ENCODE data around the gene RASAL3. TPM values are rescaled to one million over a fixed set of nuclear protein-coding genes. Genes with fewer than 3 reads are reported as not detected.

Gene RASAL3
- total RNA-seq, 1 experiment from 2014 or later, result not detected

DNA sequence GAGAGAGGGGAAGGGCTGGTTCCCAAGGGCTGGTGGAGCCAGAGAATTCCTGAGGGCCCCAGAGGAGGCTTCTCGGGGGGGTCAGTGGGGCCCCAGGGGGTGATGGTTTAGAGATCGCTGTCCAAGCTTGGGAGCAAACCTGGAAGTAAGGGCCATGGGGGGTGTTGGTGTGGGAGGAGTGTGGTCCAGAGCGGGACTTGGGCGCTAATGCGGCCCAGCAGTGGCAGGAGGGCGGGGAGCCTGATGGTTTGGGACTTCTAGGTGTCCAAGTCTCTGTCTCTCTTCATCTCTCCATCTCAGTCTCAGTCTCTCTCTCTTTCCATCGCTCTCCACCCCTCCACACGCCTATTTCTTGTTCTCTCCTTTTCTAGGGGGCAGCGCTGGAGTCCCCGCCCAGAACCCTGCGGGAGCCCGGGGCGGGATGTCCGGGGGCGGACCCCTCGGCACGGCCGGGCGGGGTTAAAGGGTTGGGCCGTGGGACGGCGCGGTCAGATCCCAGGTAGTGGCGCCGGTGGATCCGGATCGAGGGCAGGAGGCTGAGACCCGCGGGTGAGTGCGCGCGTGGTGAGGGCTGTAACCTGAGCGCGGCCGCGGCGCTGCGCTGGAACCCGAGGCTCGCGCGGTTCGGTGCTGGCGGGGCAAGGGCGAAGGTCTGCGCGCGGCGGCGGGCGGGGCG, 43.8 kb upstream of the RASAL3 start, which contains the start of gene CYP4F22:
TSS of gene CYP4F22 (plus strand) at position 491 of the 676 bp plus-strand sequence. CDS start 16,812 bp downstream, outside the sequence.
- H3K27me3 ChIP-seq (ENCODE audit: low read length), result peaks cover 19% of the 10 kb centered on the region
- no peak within 1 kb of the TSS for H3K27ac ChIP-seq (ENCODE audit: low read length)
- no peaks in the 10 kb centered on the region for H3F3A ChIP-seq (ENCODE audit: low read length, unreplicated experiment)
- ChIA-PET CTCF (no interaction called here), POLR2A (ENCODE audit: unreplicated experiment) (no interaction called here)
- no TSS peak for BruUV-seq (replicated peaks)
- DNase-seq (no peak), ATAC-seq (no peak)
- intact Hi-C loops (cut with micrococcal nuclease), result no loop called here
- no peaks in the 10 kb centered on the region for H3K9me3 ChIP-seq (ENCODE audit: low read length)
- no peaks in the 10 kb centered on the region for H3K79me2 ChIP-seq (ENCODE audit: low read length)
- 0 out of 2 replicates have a peak, but pooled peaks cover 3% of the 10 kb centered on the region for H3K4me1 ChIP-seq (ENCODE audit: insufficient read depth, low read length)
- peak within 1 kb of the TSS; percentile 53 for H3K4me2 ChIP-seq (ENCODE audit: low read length)
- no peak within 1 kb of the TSS for H3K9ac ChIP-seq (ENCODE audit: low read length)
- TF ChIP-seq EZH2 (IDR thresholded peaks at IDR 0.05; ENCODE audit: low read length, unreplicated experiment) (peak; percentile 44), EZH2phosphoT487 (IDR thresholded peaks at IDR 0.05; ENCODE audit: borderline replicate concordance, low read length) (no peak)
- 0 out of 2 replicates have a peak within 1 kb of the TSS, but pooled peaks have one; percentile 37 for H2AFZ ChIP-seq (ENCODE audit: low read length)
- no peaks in the 10 kb centered on the region for H3K36me3 ChIP-seq (ENCODE audit: low read depth, low read length)
- H3K9me2 ChIP-seq (replicated peaks; ENCODE audit: low read length), result no peaks in the 10 kb centered on the region
- peak within 1 kb of the TSS; percentile 45; the same call in 1 of the 2 replicates for H3K4me3 ChIP-seq (ENCODE audit: low read length)
- no peaks in the 10 kb centered on the region for H4K20me1 ChIP-seq (ENCODE audit: low read length)

DNA sequence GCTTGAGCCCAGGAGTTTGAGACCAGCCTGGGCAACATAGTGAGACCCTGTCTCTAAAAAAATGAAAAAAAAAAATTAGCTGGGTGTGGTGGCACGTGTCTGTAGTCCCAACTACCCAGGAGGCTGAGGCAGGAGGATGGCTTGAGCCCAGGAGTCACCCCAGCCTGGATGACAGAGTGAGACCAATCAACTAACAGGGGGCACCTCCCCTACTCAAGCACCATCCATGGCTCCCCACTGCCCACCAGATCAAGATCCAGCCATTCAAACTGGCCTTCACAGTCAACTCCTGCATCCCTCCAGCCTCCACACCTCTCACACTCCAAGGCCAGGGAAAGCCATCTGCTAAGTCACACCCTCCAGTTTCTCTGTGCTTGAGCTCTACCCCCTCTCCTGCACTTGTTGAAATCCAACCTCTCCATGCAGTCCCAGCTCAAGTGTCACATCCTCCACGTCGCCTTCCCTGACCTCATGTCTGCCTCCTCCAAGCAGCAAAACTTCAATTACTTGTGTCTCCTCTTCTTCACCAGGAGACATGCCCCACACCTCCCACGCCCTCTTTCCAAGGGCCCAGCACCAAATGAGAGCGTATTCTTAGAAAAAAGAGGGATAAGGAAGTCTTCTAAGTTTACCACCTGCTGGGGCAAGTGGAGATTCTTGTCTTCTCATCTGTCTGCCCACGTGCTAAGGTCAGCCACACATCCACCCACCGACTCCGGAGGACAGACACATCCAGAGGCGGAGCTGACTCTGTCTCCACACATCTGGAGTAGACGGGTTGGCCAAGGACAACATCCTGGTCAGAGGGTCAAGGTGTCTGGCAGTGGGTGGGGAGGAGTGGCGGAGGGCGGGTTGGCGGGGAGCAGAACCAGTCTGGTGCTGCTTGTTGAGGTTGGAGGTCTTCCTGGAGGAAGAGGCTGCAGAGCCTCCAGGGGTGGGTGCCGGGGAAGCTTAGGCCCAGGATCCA, 43.0 kb upstream of the RASAL3 start:
- Histone ChIP-seq H3F3A (ENCODE audit: low read length, unreplicated experiment) (no peaks in the 10 kb centered on the region), H3K9ac (ENCODE audit: low read length) (no peak overlapping the region), H3K9me2 (replicated peaks; ENCODE audit: low read length) (no peaks in the 10 kb centered on the region), H2AFZ (ENCODE audit: low read length) (no peak overlapping the region), H3K79me2 (ENCODE audit: low read length) (no peaks in the 10 kb centered on the region), H3K27ac (ENCODE audit: low read length) (no peak overlapping the region), H3K36me3 (ENCODE audit: low read depth, low read length) (no peaks in the 10 kb centered on the region), H3K9me3 (ENCODE audit: low read length) (no peaks in the 10 kb centered on the region), H3K4me1 (ENCODE audit: insufficient read depth, low read length) (0 out of 2 replicates have a peak, but pooled peaks cover 3% of the 10 kb centered on the region), H3K4me3 (ENCODE audit: low read length) (no peak overlapping the region), H3K4me2 (ENCODE audit: low read length) (no peak overlapping the region), H4K20me1 (ENCODE audit: low read length) (no peaks in the 10 kb centered on the region), H3K27me3 (ENCODE audit: low read length) (peaks cover 19% of the 10 kb centered on the region)
- TF ChIP-seq CTCF (conservative IDR thresholded peaks at IDR 0.05; ENCODE audit: low read depth, low read length) (no peak), EZH2 (IDR thresholded peaks at IDR 0.05; ENCODE audit: low read length, unreplicated experiment) (no peak), EZH2phosphoT487 (IDR thresholded peaks at IDR 0.05; ENCODE audit: borderline replicate concordance, low read length) (no peak)
- CTCF ChIA-PET, result no interaction called here
- DNase-seq (no peak), ATAC-seq (no peak)
- POLR2A ChIA-PET (ENCODE audit: unreplicated experiment), result no interaction called here
- BruUV-seq (replicated peaks), result no TSS peak
- intact Hi-C loops (cut with micrococcal nuclease), result no loop called here

DNA sequence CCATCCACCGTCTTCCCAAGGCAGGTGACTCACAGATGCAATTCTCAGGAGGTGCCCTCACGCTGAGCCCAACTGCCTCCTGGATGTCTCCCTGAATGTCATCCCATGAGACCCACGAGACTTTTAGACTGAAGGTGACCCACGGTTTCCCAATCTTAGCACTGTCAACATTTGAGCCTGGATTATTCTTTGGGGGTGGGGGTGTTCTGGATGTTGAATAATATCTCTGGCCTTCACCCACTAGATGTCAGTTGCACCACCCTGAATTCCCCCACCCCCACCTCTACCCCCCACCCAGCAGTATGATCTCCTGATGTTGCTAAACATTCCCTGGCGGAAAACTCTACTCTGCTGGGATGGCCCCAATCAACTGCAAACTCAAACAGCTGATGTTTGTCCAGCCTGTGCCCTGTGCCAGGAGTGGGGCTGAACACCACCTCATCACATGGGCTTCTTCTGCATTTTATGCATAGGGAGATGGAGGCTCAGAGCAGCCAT, 41.8 kb upstream of the RASAL3 start:
- DNase-seq, result no peak
- Histone ChIP-seq H3K9me2 (replicated peaks; ENCODE audit: low read length) (no peaks in the 10 kb centered on the region), H3K36me3 (ENCODE audit: low read depth, low read length) (no peaks in the 10 kb centered on the region), H3K9ac (ENCODE audit: low read length) (no peak overlapping the region), H3K4me3 (ENCODE audit: low read length) (no peak overlapping the region), H3K4me2 (ENCODE audit: low read length) (no peak overlapping the region), H3K79me2 (ENCODE audit: low read length) (no peaks in the 10 kb centered on the region), H2AFZ (ENCODE audit: low read length) (no peak overlapping the region), H4K20me1 (ENCODE audit: low read length) (no peaks in the 10 kb centered on the region), H3K27me3 (ENCODE audit: low read length) (peaks cover 19% of the 10 kb centered on the region), H3K27ac (ENCODE audit: low read length) (no peak overlapping the region), H3K4me1 (ENCODE audit: insufficient read depth, low read length) (0 out of 2 replicates have a peak, but pooled peaks cover 3% of the 10 kb centered on the region), H3F3A (ENCODE audit: low read length, unreplicated experiment) (no peaks in the 10 kb centered on the region), H3K9me3 (ENCODE audit: low read length) (no peaks in the 10 kb centered on the region)
- no peak for ATAC-seq
- TF ChIP-seq EZH2phosphoT487 (IDR thresholded peaks at IDR 0.05; ENCODE audit: borderline replicate concordance, low read length) (no peak), CTCF (conservative IDR thresholded peaks at IDR 0.05; ENCODE audit: low read depth, low read length) (no peak), EZH2 (IDR thresholded peaks at IDR 0.05; ENCODE audit: low read length, unreplicated experiment) (no peak)
- BruUV-seq (replicated peaks), result no TSS peak
- intact Hi-C loops (cut with micrococcal nuclease), result no loop called here
- ChIA-PET CTCF (no interaction called here), POLR2A (ENCODE audit: unreplicated experiment) (interaction anchor here (0.6 kb wide), 1 partner anchor 53 kb away, joined by 3 read pairs; no protein-coding TSS in a partner anchor)

Data from PC-3 (cell line).